GM19043 (cell line): ENCODE measurements around the gene ILRUN.
"Not testable (repeated sequence)": the region's sequence is repeated elsewhere in the genome, so short reads cannot be mapped to it uniquely, and the experiment has no call there.

Experiments
- ATAC-seq: cut with Tn5 transposase; IDR thresholded peaks from one replicate; pipeline ENCODE4 v1.9.1; 2021; ENCODE audit warnings: low read depth; ENCODE audit not compliant: unreplicated experiment

Gene ILRUN

GRCh38 chr6:34667481-34668238 is 28.9 kb downstream of the ILRUN start:
- no peak for ATAC-seq

GRCh38 chr6:34665019-34665418 is 31.5 kb downstream of the ILRUN start:
- no peak for ATAC-seq

- no peak for ATAC-seq
Measured at GRCh38 chr6:34664256-34664971, 32.2 kb downstream of the ILRUN start.

- no peak for ATAC-seq
Measured at GRCh38 chr6:34663831-34664255, 32.7 kb downstream of the ILRUN start.

- ATAC-seq = no peak
Measured at GRCh38 chr6:34663371-34663770, 33.2 kb downstream of the ILRUN start.

- ATAC-seq = no peak
Measured at GRCh38 chr6:34661357-34661756, 35.2 kb downstream of the ILRUN start.

GRCh38 chr6:34658605-34659265 is 37.8 kb downstream of the ILRUN start:
- no peak for ATAC-seq

GRCh38 chr6:34657979-34658480 is 38.5 kb downstream of the ILRUN start:
- ATAC-seq = not testable (repeated sequence)

- ATAC-seq = no peak
Measured at GRCh38 chr6:34657307-34657978, 39.1 kb downstream of the ILRUN start.

- ATAC-seq = no peak
Measured at GRCh38 chr6:34657037-34657306, 39.6 kb downstream of the ILRUN start.

- ATAC-seq = peak; percentile 96
Measured at GRCh38 chr6:34656378-34657036, 40.1 kb downstream of the ILRUN start.

- not testable (repeated sequence) for ATAC-seq
Measured at GRCh38 chr6:34655876-34656377, 40.6 kb downstream of the ILRUN start.

GRCh38 chr6:34654061-34654710 is 42.4 kb downstream of the ILRUN start:
- ATAC-seq = no peak

- no peak for ATAC-seq
Measured at GRCh38 chr6:34652263-34652662, 44.3 kb downstream of the ILRUN start.

- ATAC-seq = no peak
Measured at GRCh38 chr6:34650823-34651222, 45.7 kb downstream of the ILRUN start.

GRCh38 chr6:34650232-34650631 is 46.3 kb downstream of the ILRUN start:
- not testable (repeated sequence) for ATAC-seq

GRCh38 chr6:34648806-34649205 is 47.8 kb downstream of the ILRUN start:
- no peak for ATAC-seq
